D721Med (cell line): Measurements from ENCODE around the gene AKR1B15.
"Not testable (repeated sequence)": the region's sequence is repeated elsewhere in the genome, so short reads cannot be mapped to it uniquely, and the experiment has no call there.

Source experiments
- DNase-seq: peaks from one replicate; pipeline ENCODE4 v3.0.0; 2011; ENCODE audit warnings: low spot score; ENCODE audit not compliant: insufficient read length
- FAIRE-seq: peaks from 2 replicates; lab custom pipeline; 2011; peaks lifted over from hg19 to GRCh38; lab: Jason Lieb, UNC
- CTCF ChIP-seq: IDR thresholded peaks from 2 replicates; pipeline ENCODE4 v1.5.1; 2012; ENCODE audit warnings: mild to moderate bottlenecking, control low read depth; ENCODE audit not compliant: insufficient read depth; ENCODE audit errors: missing control alignments

AKR1B15 gene

GRCh38 chr7:134533288-134533771 lies 15.6 kb upstream of the AKR1B15 start:
- FAIRE-seq (no peak), DNase-seq (no peak)

GRCh38 chr7:134534633-134535032 lies 14.3 kb upstream of the AKR1B15 start:
- TF ChIP-seq CTCF = no peak
- DNase-seq (no peak), FAIRE-seq (no peak)

More at GRCh38 chr7:134533288-134533771, 15.6 kb upstream of the AKR1B15 start:
- TF ChIP-seq CTCF = no peak

GRCh38 chr7:134535272-134535918 lies 13.5 kb upstream of the AKR1B15 start:
- DNase-seq = no peak
- TF ChIP-seq CTCF = no peak
- no peak for FAIRE-seq

- FAIRE-seq = no peak
- TF ChIP-seq CTCF = no peak
- no peak for DNase-seq
Measured at GRCh38 chr7:134535919-134536299, 13.0 kb upstream of the AKR1B15 start.

GRCh38 chr7:134536558-134536957 lies 12.4 kb upstream of the AKR1B15 start:
- not testable (repeated sequence) for DNase-seq, FAIRE-seq

GRCh38 chr7:134537273-134537781 lies 11.6 kb upstream of the AKR1B15 start:
- FAIRE-seq, DNase-seq: not testable (repeated sequence)

GRCh38 chr7:134539380-134540004 lies 9.4 kb upstream of the AKR1B15 start:
- no peak for TF ChIP-seq CTCF
- FAIRE-seq (no peak), DNase-seq (no peak)

- not testable (repeated sequence) for DNase-seq, FAIRE-seq
Measured at GRCh38 chr7:134541501-134542194, 7.3 kb upstream of the AKR1B15 start.
